ENCODE data around the gene SNRPD3.

The SNRPD3 gene

DNA sequence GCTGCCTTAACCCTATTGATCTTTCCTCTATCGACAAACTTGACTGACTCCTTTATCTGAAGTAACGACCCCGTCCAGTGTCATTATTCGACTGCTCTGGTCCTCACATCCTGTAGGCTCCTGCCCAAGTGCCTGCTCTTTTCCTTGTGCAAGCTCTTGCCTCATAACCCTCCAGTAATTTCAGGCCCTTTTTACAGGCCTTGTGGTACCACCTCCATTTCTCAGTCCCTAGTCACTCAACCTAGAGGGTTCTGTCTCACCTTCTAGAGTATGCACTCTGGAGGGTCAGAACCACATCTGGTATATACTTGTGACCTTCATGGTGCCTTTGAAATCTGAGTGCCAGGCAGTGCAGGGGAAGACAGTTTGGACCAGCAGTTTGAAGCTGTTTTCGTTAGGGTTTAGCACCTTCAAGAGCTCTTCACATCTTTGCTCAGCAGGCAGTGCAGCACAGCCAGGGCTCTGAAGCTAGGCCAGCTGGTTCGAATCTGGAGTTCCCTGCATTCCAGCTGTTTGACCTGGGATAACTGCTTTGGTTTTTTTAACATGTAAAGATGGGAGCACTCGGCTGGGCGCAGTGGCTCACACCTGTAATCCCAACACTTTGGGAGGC is 11.2 kb downstream of the SNRPD3 start:
- in situ Hi-C loops (cut with MboI; ENCODE audit: low sequenced_read_pairs, unreplicated experiment) = no loop called here
- DNase-seq (ENCODE audit: low spot score) = no peak
- TF ChIP-seq, protein P1, sequence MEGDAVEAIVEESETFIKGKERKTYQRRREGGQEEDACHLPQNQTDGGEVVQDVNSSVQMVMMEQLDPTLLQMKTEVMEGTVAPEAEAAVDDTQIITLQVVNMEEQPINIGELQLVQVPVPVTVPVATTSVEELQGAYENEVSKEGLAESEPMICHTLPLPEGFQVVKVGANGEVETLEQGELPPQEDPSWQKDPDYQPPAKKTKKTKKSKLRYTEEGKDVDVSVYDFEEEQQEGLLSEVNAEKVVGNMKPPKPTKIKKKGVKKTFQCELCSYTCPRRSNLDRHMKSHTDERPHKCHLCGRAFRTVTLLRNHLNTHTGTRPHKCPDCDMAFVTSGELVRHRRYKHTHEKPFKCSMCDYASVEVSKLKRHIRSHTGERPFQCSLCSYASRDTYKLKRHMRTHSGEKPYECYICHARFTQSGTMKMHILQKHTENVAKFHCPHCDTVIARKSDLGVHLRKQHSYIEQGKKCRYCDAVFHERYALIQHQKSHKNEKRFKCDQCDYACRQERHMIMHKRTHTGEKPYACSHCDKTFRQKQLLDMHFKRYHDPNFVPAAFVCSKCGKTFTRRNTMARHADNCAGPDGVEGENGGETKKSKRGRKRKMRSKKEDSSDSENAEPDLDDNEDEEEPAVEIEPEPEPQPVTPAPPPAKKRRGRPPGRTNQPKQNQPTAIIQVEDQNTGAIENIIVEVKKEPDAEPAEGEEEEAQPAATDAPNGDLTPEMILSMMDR (IDR thresholded peaks at IDR 0.05; ENCODE audit: borderline replicate concordance, control extremely low read depth, extremely low read depth, insufficient read depth, missing control alignments) = no peak

DNA sequence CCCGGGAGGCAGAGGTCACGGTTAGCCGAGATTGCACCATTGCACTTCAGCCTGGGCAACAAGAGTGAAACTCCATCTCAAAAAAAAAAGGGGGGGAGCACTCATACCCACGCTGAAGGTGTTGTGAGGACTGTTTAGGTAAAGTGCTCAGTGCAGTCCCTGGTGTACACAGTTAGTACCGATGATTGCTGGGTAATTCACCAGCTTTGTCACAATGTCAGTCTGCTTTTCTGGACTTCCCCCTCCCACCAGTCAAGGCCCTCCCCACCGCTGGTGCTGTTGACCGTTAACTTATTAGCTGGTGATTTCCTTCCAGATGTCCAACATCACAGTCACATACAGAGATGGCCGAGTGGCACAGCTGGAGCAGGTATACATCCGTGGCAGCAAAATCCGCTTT is 11.9 kb downstream of the SNRPD3 start:
- TF ChIP-seq, protein P1 (IDR thresholded peaks at IDR 0.05; ENCODE audit: borderline replicate concordance, control extremely low read depth, extremely low read depth, insufficient read depth, missing control alignments) = no peak
- in situ Hi-C loops (cut with MboI; ENCODE audit: low sequenced_read_pairs, unreplicated experiment) = no loop called here
- DNase-seq (ENCODE audit: low spot score) = peak; percentile 65

DNA sequence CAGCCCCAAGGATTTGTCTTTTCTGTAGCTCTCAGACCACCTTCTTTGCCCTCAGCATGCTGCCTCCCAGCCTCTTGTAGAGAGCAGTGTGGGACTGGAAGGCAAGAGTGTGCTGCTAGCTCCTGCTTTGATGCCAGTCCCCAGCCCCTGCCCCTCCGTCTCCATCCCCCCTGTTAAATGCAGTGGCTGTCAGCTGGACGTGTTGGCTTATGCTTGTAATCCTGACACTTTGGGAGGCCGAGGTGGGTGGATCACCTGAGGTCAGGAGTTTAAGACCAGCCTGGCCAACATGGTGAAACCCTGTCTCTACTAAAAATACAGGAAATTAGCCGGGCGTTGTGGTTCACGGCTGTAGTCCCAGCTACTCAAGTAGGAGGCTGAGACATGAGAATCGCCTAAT is 15.5 kb downstream of the SNRPD3 start:
- in situ Hi-C loops (cut with MboI; ENCODE audit: low sequenced_read_pairs, unreplicated experiment) = no loop called here
- TF ChIP-seq, protein P1 (IDR thresholded peaks at IDR 0.05; ENCODE audit: borderline replicate concordance, control extremely low read depth, extremely low read depth, insufficient read depth, missing control alignments) = no peak
- no peak for DNase-seq (ENCODE audit: low spot score)

DNA sequence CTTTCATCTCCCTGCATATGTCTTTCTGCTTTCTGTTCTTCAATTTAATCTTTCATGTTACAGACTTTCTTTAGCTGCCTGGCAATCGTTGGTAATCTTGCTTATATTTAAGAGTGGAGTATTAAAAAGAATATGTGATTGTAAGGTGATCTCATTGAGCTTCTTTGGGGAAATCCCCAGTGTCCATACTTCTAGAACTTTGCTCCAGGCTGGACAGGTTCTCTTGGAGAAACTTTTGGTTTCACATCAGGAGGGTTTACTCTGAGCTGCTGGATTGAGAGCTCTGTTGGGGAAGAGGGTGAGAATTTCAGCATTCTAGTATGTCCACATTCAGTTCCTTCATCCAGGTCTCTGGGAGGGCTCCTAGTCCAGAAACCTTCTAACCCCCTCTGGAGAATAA is 21.0 kb downstream of the SNRPD3 start:
- TF ChIP-seq, protein P1 (IDR thresholded peaks at IDR 0.05; ENCODE audit: borderline replicate concordance, control extremely low read depth, extremely low read depth, insufficient read depth, missing control alignments) = no peak
- no peak for DNase-seq (ENCODE audit: low spot score)
- in situ Hi-C loops (cut with MboI; ENCODE audit: low sequenced_read_pairs, unreplicated experiment) = no loop called here

DNA sequence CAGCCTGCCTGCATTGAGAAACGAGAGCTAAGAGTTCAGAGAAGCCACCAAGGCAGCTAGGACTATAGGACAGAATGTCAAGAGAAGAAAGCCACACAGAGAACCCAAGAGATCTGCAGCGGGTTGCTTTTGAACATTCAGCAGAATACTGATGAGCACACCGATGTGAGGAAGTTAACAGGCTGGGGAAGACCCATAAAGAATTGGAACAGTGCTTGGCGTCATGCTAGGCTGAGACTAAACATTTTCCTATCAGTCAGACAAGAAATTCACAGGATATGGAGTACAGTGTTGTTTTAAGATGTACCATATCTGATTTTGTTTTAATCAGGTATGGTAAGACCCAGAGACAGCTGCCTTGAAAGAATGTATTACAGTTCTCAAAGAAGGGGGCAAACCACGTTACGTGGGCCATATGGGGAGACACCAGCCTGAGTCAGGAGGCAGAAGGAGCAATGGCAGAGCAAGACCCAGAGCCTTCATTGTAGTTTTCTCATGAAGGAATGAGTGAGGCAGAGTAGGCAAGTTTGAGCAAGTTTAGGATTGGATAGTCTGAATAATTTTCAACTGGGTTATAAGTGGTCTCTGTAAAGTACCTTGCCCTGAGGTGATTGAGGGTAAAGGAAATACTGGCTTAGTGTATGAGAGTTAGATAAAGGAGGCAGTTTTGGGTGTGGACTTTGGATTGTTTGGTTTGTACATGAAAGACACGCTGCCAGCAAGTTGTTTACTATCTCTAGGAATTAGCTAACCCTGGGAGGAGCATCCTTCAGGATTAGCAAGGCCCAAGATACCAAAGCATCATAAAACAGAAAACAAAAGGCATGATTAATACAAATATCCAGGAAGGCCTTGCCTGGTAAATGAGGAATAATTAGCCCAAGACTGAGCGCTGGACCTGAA is 22.8 kb downstream of the SNRPD3 start:
- in situ Hi-C loops (cut with MboI; ENCODE audit: low sequenced_read_pairs, unreplicated experiment) = no loop called here
- TF ChIP-seq, protein P1 (IDR thresholded peaks at IDR 0.05; ENCODE audit: borderline replicate concordance, control extremely low read depth, extremely low read depth, insufficient read depth, missing control alignments) = no peak
- DNase-seq (ENCODE audit: low spot score) = no peak

DNA sequence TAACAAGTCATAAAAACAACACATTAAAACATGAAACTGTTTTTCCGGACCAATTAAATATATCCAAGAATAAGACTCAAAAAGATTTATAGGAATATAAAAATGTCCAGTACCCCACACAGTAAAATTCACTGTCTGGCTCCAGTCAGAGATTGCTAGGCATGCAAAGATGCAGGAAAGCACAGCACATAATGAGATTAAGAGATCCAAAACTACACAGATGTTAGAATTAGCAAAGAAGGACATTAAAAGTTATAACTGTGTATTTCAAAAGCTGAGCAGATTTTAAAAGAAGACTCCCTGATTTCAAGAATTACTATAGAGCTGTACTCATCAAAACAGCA is 23.4 kb downstream of the SNRPD3 start:
- in situ Hi-C loops (cut with MboI; ENCODE audit: low sequenced_read_pairs, unreplicated experiment) = no loop called here
- no peak for DNase-seq (ENCODE audit: low spot score)
- TF ChIP-seq, protein P1 (IDR thresholded peaks at IDR 0.05; ENCODE audit: borderline replicate concordance, control extremely low read depth, extremely low read depth, insufficient read depth, missing control alignments) = no peak
